Stimulated activated CD8-positive, alpha-beta memory T cell treated with anti-CD3 and anti-CD28 coated beads, Interleukin-7, amount 100 ng/mL, for 48 hours (primary cell): ENCODE measurements around the gene NDC1.
"Not testable (repeated sequence)": the region's sequence is repeated elsewhere in the genome, so short reads cannot be mapped to it uniquely, and the experiment has no call there.

Experiments
- DNase-seq, 2 donors: peaks; one replicate each; pipeline ENCODE4 v3.0.0-alpha.2; 2020; ENCODE audit warnings: low read depth in 1 of 2; ENCODE audit errors: extremely low read depth in 1 of 2

NDC1 gene

DNA sequence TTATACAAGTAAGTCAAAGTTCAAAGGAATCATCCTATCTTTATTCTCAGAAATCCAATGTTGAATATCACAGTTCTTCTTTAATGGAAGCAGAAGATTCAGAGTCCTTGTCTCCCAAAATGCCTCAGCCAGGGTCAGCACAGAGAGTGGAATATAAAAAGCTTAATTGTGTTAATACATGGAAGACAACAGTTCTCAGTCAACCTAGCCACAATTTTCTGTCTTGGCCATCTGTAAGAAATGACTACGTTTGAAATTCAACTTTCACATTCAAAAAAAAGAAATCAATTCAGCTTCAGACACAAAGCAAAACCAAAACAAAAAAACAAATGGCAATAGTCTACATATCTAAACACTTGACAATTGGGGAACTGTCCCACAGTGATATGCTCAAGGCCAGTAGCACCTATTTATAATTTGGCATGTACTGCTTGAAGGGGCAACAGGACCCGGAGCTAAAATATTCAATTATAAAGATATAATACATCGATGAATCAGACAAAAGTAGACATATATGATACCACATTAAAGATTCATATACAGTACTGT is 71.8 kb downstream of the NDC1 start:
- DNase-seq = no peak

DNA sequence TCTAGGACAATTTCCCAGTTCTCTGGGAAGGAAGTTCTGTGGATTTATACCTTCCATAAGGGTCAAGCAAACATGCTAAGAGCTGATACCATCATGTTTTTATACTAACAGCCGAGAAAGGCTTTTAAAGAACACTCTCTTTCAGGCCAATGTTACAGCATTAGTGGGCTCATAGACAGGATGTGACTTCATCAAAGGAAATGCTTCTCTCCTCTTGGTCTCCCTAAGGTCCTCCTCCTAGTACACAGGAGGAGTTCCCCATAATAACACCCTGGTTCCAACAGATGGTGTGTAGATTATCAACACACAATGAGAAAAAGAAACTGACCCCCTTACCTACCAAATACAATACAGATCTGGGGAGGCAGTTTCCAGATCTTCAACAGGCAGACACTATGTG is 72.4 kb downstream of the NDC1 start:
- DNase-seq = no peak

DNA sequence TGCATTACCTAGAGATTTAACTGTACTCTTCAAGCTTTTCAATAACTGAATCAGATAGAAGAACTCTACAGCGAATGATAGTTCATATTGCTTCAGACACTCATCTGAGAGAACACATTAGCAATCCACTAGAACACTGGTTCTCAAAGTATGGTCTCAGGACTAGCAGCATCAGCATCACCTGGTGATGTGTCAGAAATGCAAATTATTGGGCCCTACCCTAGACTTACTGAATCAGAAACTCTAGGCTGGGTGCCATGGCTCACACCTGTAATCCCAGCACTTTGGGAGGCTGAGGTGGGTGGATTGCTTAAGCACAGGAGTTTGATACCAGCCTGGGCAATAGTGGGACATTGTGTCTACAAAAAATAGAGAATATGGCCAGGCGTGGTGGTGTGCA is 74.2 kb downstream of the NDC1 start:
- DNase-seq = no peak

DNA sequence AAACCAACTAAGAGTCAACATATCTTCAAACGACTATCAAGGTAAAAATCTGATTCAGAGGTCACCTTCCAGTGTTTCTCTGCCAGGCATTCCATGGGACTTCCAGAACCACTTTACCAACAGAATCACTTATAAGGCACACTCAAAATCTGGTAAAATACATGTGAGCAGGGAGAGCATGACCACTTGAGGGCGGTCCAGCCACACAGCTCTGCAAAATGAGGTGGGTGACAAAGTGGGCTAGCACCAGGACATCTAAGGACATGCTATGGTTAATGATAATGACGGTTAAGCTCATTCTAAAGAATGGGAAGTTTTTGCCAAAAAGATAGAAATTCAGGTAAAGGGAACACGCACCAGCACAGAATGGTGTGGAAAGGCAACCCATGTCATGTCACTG is 74.6 kb downstream of the NDC1 start:
- DNase-seq = no peak

DNA sequence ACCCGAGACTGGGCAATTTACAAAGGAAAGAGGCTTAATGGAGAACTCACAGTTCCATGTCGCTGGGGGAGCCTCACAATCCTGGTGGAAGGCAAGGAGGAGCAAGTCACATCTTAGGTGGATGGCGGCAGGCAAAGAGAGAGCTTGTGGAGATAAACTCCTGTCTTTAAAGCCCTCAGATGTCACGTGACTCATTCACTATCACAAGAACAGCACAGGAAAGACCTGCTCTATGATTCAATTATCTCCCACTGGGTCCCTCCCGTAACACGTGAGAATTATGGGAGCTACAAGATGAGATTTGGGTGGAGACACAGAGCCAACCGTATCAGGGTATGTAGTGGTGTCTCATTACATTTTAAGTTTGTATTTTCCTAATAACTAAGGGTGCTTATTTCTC is 77.6 kb downstream of the NDC1 start:
- not testable (repeated sequence) for DNase-seq

DNA sequence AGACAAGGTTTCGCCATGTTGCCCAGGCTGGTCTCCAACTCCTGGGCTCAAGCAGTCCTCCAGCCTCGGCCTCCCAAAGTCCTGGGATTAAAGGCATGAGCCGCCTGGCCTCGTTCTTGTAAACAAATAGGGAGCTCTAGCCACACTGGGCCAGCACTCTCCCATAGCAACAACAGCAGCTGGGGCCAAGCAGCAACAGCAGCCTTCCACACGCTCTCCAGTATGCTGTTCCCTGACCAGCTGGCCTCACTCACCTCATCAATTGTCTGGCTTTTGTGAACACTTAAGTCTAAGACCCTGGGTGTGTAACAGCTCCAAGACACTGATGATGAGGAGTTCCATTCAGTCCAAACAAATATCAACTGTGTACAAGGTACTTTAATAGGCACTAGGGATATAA is 82.2 kb downstream of the NDC1 start:
- DNase-seq = no peak

DNA sequence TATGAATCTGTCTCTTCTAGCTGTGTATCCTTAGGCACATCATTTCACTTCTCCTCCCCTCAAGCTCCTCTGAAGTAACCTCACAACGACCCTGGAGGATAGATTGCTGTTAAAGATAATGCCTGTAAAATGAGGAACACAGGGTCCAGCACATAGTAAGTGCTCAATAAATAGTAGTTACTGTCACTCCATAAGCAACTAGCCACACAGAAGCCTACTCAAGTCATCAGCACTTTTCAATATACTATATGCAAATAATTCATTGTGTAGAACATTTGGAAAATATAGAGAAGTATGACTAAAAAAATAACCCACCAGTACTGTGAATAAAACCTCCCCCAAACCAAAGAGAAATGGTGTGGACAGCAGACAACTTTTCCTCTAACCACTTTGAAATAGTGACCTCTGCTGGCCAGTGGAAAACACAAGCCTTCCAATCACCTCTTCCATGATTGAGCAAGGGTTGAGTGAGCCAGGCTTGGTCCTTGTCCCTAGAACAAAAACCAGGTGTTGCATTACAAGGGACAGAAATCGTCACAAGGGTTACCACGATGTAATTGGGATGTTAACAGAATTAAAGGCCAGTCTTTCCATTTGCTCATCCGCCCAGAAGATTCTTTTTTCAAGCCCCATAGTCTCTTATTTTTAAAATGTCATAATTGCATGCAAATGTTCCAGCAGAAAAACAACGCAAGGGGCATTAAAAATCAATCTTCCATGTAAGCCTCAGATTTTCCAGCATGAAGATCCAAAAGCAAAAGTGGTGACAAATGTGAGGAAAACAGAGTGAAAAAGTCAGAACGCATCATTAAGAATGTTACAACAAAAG is 83.4 kb downstream of the NDC1 start:
- DNase-seq = peak in 1 of 2 donors; percentile 11

DNA sequence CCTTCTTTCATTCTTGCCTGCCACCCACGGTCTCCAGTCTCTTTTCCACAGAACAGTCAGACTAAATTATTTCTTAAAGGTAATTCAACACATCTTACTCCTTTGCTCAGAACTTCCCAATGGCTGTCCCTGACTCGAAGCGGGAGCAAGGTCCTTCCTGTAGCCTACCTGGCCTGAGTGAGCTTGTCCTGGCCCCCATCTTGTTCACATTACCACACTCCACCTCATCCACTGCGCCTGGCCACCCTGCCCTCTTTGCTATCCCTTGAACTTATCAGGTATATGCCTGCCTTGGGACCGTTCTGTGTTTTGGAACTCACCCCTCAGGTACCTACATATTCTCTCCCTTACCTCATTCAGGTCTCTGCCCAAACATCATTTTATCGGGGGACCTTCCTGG is 85.8 kb downstream of the NDC1 start:
- no peak for DNase-seq

DNA sequence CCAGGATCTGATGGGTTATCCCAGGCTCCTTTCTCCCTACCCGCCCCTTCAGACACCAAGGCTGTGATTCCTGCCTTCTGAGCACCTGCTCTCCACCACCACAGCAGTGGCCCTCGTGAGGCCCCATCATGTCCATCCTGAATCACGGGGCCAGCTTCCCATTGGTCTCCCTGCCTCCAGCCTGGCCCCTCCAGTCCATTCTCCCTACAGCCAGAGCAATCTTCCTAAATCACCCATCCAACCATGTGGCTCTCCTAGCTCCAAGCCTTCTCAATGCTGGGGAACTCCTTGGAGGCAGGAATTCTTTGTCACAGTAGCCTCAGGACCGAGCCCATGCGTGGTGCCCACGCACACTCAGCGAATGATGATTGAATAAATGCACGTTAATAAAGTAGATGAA is 90.3 kb downstream of the NDC1 start:
- no peak for DNase-seq

DNA sequence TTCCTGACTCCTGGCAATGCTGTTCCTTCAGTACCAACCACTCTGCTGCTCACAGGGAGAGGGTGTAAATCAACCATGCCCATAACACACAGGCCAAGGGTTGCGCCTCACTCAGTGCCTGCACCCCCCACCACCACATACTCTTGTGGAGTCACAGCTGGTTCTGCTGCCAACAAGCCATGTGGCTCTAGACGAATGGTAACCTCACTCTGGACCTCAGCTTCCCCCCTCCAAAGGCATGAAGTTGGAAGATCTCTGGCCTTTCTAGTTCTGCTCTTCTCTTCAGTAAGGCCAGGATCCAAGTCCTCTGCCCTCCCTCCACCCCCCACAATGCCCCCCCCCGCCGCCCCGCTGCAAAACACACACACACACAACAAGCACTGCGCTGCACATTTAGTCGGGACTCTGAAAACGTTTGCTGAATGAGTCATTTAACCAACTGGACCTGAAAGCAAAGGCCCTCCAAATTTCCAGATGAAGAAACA is 97.4 kb downstream of the NDC1 start:
- no peak for DNase-seq

DNA sequence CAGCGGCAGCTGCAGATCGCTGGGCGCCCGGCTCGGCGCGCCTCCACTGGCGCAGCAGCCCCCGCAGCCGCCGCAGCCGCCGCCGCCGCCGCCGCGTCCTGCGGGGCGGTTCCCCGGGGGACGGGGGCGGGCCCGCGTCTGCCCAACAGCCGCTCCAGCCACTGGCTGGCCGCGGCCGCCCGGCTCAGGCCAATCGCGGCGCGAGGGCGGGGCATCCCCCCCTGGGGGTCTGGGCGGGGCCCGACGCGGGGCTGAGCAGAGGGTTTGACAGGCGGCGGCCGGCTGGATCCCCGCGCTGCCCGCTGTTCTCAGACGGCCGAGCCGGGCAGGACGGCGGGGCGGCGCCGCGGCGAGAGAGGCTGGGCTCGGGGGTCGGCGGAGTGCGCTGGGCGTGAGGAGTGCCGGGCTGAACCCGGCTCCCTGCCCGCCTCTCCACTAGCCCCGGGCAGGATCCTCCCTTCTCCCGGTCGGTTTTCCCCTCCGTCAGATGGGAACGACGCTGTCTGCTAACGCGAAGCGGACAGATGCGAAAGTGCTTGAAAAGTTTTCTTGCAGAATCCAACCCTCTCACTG is 98.9 kb downstream of the NDC1 start, which contains the start of gene GLIS1:
Gene GLIS1 (minus strand): TSS at position 56 of the 573 bp plus-strand sequence. CDS start 1,100 bp downstream, outside the sequence.
- peak; percentile 34 to 56 for DNase-seq

DNA sequence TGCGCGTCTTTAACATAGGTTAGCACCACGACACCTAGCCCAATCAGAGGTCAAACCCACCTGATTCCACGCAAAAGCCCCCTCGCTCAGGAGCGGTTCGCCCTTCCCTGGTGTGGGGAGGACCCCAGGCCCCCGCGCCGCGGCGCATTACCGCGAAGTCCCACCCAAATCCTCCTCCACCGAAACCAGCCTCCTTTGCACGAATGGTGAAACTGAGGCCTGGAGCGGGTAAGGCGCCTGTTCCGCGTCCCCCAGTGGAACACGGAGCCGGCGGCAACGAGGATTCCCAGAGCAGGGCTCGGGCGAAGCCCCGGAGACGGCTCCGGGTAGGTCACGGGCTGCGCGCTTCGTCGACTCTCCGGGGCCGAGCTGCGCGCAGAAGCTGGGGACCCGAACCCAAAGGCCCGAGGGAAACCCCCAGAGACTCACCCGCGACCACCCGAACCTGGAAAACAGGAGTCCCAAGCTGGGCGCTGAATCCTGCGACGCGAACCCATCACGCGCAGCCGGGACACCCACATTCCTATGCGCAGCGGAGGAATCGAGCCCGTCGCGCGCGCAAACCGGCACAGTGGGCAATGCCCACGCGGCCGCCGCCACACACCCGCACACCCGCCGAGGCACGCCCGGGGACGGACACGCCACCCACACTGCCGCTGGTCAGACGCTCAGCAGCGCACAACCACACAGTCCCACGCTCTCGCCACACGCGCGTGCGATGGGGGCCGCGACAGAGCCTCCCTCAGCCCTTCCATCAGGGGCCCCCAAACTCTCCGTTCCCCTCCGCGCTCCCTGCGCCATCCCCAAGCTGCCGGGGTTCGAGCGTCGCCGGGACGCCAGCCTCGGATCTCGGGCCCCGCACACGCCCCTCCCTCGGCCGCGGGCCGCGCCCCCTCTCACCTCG is 99.6 kb downstream of the NDC1 start:
- DNase-seq = no peak

DNA sequence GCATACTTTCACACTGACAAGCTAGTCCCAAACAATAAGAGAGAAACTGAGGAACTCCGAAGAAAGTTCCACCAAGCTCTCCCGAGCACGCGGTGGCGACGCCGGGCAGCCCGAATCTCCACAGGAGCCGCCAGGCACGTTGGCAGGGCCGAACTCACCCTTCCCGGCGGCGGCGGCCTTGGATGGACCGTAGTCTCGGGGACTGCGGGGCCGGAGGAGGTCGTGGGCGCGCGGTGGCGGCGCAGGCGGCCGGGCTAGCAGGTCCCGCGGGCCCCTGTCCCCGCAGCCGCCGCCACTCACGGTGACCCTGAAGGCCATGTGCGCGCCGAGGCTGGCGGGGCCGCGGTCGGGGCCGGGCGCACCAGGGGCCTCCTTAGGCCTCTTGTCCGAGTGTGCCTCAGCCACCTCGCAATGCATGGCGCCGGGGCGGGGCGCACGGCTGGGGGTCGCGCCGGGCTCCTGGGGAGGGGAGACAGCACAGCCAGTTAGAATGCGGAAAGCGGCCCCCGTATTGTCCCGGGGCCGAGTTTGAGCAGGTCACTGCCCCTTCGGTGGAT is 100.4 kb downstream of the NDC1 start:
- DNase-seq = no peak

DNA sequence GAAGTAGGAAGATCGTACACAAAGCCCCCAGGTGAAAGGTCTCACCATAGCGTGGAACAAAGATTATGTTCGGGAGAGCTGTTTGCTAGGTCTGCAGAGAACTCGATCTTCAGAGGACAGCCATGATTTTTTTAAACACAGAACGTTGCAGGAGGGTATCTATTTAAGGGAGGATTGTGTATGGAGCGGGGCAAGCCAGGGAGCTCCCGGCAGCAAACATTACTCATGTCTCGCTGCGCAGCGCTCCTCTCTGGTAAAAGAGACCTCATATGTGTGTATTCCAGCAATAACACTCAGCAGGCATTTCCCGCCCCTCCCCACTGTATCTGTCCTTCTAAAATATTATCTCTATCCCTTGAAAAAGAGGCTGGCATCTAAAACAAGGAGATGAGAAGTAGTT is 101.8 kb downstream of the NDC1 start:
- no peak for DNase-seq

DNA sequence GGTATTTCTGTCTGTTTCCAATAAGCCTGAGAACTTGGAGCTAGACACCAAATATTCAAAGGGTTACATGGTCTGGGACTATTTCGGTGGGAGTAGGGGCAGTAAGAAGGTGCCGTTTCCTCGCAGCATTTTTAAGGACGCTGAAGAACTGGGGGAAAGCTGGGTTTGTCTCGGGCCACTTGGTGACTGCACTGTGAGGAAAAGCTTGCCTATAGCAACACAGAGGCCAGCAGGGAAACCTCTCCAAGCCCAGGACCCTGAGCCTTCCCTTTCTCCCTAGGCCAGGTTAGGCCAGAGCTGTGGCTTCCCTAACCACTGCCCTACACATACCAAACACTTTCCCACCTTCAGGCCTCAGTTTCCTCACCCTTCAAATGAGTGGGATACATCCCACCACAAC is 102.4 kb downstream of the NDC1 start:
- no peak for DNase-seq

DNA sequence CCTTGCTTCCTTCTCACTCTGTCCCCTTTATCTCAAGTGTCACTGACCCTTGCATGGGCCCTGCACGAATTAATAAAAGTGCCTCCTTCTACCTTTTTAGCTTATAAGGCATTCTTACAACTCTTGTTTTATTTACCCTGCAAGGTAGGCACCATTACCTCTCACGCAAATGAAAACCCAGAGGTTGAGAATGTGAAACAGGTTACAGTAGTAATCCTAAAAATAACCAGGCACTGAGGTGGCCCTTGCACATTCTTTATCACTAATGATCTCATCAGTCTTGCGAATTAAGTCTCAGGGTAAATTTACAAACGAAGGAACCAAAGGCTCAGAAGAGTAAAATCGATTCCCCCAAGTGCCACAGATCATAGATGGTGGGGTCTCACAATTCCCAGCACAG is 102.8 kb downstream of the NDC1 start:
- no peak for DNase-seq

DNA sequence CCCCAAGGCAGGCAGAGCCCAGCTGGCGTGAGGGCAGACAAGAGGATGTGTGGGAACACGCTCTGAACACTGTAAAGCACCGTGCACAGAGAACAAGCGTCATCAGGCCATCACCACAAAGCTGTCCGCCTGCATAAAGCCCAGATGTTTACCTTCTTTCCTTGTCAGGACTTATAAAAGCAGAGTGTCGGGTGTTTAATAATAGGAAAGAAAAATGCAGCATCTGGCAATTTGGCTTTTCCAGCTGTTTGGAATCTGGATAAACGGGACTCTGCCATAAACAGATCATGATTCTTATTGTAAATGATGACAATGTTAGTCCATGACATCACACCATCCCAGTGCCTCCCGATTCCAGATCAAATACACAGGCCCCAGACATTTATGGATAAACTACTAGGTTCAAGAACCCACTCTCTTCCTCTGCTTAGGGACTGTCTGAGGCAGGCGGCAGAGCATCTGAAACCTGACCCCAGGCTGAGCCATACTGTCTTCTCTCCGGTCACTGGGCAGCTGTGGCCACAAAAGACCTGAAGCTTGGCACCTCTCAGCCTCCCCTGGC is 103.4 kb downstream of the NDC1 start:
- DNase-seq = no peak

DNA sequence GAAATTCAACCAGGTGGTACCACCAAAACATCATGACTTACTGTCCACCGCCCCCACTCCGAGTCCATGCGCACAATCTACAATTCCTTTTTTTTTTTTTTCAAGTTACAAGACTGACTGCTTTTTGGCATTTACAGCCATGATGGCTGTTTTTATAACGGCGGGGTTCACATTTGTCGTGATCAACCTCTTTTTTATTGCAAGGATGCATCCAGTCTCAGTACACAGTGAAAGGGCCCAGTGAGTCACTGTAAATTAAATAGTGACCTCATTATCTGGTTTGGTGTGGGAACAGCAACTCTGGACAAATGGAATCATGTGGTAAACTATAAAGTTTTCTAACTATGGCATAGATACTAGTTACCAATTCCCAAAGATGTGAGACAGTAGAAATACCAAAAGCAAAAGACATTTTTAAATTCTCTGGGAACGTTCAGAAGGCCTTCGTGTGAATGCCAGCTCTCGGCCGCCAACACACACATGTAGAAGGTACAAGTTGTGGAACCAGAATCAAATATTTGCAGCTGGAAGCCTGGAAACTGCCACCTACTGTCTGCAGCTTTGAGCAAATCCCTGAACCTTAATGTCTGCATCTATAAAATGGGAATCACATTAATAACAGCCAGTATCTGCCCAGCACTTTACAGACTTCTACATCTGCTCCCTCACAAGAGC is 104.0 kb downstream of the NDC1 start:
- no peak for DNase-seq

DNA sequence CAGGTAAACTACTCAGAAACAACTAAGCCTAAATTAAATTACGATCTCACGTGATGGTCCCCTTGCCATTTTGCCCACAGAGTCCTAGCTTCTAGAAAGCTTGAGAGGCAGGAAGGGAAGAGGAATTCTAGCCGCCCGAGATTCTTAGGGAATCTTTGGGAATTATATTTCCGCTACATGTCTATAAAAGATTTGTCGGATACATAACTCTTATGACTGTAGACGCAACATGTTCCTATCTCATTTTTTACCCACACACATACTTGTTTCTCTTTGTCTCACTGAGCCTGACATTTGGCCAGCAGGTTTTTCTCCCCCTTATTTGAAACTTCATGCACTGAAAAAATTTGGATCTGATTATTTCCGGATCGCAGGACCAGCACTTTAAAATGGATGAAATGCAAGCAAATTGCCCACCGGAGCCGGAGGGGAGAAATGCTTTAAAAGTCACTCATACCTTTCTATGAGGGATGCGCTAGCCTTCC is 104.6 kb downstream of the NDC1 start:
- no peak for DNase-seq

DNA sequence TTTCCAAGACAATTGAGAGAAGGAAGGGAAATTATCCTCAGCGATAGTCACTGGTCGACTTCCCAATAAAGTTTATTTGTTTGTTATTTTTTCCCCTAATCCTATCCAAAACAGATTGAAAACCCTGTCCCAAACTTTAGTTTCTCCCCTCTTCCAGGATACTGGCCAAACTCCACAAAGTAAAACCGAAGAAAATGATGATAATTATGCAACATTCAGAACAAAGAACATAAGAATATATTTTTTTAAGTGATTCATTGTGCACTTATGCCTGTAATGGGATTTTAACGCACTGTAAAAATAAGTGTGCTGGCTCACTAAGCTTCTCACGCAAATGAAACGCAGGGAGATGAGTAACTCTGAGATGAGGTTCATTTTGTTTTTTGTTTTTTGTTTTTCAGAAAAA is 105.2 kb downstream of the NDC1 start:
- no peak for DNase-seq
